HG02759 (cell line): ENCODE results near the gene CMPK1.
"Not testable (repeated sequence)": the region's sequence is repeated elsewhere in the genome, so short reads cannot be mapped to it uniquely, and the experiment has no call there.

Experiments
- ATAC-seq: cut with Tn5 transposase; IDR thresholded peaks from one replicate; pipeline ENCODE4 v1.9.1; 2021; ENCODE audit warnings: mild to moderate bottlenecking, moderate library complexity; ENCODE audit not compliant: unreplicated experiment

CMPK1 gene

GRCh38 chr1:47337350-47337749 is 3.8 kb downstream of the CMPK1 start:
- ATAC-seq: no peak

- no peak for ATAC-seq
These were observed 4.9 kb downstream of the CMPK1 start for GRCh38 chr1:47338249-47339077.

DNA sequence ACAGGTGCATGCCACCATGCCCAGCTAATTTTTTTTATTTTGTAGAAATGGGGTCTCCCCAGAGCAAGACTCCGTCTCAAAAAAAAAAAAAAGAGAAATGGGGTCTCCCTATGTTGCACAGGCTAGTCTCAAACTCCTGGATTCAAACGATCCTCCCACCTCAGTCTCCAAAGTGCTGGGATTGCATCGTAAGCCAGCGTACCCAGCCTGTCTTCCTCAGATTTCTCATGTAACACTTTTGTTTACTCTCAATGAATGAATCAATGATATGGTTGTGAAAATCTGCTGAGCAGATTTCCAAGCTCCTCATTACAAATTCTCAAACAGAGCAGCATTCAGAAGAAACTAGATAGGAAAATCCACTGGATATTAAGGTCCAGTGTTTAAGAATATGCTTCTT is 6.6 kb downstream of the CMPK1 start:
- no peak for ATAC-seq

DNA sequence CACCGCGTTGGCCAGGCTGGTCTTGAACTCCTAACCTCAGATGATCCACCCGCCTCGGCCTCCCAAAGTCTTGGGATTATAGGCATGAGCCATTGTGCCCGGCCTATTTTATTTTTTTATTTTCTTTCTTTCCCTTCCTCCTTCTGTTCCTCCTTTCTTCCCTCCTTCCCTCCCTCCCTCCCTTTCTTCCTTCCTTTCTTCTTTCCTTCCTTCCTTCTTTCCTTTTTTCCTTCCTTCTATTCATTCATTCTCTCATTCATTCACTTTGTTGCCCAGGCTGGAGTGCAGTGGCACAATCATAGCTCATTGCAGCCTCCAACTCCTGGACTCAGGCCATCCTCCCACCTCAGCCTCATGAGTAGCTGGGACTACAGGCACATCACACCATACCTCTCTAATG is 13.4 kb downstream of the CMPK1 start:
- ATAC-seq: not testable (repeated sequence)

DNA sequence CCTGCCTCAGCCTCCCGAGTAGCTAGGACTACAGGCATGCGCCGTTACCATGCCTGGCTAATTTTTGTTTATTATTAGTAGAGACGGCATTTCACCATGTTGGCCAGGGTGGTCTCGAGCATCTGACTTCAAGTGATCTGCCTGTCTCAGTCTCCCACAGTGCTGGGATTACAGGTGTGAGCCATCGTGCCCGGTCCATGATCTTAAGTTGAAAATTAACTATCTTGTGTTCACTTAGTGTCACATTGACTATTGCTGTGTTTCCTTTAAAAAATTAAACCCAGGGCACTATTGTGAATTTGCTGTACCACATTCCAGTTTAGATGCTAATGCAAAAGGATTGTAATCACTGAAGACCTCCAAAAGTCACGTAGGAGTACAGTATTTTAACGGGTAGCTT is 14.1 kb downstream of the CMPK1 start:
- ATAC-seq: no peak

DNA sequence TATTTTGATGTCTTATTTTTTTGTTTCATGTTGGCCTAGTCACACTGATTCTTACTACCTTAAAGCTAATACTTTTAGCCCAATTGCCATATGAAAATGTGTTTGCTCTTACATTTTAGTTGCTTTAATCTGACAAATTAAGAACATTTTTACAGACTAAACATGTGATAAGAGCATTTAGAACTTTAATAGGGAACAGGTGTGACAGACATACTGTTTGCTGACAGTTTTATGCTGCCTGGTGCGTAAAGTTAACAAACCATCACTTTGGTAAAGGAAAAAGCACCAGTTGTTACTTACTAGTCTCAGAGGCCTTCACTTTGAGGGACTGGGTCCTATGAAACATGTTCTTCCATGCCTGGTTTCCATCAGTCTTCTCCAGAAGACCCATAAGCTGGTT is 14.7 kb downstream of the CMPK1 start:
- ATAC-seq: no peak

- peak; percentile 85 for ATAC-seq
These were observed 17.7 kb downstream of the CMPK1 start for GRCh38 chr1:47351305-47351704.

DNA sequence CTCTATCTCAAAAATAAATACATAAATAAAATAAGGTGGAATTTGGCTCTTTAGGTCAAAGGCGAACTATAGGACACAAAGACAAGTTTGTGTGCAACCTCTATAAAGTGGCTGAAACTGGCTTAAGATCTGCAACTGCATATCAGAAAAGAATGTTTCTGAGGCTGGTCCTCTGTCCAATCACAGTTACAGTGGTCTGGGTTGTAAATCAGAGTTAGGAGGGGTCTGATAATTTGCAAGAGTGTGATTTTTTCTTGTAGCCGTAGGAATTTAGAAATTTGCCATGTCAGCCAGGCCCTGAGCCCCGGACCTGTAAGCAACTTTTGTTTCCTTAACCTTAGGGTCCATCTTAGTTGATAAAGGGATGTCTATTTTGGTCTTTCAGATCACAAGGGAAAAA is 27.8 kb downstream of the CMPK1 start:
- no peak for ATAC-seq

- no peak for ATAC-seq
These were observed 29.2 kb downstream of the CMPK1 start for GRCh38 chr1:47362828-47363227.

- ATAC-seq: no peak
These were observed 34.1 kb downstream of the CMPK1 start for GRCh38 chr1:47367651-47368050.

DNA sequence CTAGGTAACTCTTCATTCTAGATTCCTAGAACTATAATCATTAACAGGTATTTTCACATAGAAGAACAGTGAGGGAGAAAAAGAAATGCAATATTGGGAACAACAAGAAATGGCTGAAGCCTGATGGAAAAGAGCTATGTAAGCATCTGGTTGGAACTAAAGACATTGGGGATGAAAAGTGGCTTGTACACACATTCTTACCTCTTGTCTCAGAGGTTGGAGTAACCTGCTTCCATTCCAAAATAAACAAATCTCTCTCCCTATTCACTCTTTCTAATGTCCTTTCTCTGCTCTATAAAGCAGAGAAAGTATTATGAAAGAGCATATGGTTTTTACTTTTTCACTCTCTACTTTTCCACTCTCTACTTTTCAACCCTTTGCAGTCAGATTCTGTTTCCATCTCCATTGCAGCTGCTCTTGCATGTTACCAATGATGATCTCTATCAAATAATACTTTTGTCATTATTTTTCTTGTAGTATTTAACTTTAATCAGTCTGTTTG is 37.5 kb downstream of the CMPK1 start:
- ATAC-seq: no peak

DNA sequence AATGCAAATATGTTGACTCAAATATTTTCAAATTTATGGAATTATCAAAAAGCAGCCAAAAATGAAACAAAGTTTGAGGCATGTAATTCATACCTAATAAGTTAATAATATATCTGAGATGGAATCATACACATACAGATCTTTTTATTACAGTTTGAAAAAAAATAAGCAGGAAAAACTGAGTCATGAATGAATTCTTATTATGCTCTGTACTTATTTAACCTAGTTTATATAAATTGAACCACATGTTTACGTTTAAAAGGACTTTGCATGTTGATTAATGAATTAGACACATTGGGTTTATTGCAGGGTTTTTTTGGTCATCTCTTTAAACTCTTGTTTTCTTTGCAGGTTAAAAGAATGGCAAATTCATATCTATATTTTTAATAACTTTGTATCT is 40.9 kb downstream of the CMPK1 start:
- ATAC-seq: no peak

- ATAC-seq: no peak
These were observed 44.6 kb downstream of the CMPK1 start for GRCh38 chr1:47378147-47378546.

DNA sequence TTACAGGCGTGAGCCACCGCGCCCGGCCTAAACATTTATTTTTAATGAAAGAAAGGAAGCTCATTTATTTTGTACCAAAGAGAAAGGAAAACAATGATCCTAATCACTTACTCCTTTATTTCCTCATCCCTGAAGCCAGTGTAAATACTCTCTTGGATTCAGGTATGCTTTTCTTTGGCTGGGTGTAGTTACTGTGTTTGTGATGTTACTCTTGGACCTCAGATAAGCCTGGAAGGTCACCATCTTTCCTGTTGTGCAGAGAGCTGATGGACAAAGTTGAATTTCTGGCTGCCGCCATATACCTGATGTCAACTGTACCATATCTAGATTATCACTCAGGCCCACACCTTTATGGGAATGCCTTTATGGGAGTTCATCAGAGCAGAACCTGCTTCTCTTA is 47.1 kb downstream of the CMPK1 start:
- no peak for ATAC-seq

DNA sequence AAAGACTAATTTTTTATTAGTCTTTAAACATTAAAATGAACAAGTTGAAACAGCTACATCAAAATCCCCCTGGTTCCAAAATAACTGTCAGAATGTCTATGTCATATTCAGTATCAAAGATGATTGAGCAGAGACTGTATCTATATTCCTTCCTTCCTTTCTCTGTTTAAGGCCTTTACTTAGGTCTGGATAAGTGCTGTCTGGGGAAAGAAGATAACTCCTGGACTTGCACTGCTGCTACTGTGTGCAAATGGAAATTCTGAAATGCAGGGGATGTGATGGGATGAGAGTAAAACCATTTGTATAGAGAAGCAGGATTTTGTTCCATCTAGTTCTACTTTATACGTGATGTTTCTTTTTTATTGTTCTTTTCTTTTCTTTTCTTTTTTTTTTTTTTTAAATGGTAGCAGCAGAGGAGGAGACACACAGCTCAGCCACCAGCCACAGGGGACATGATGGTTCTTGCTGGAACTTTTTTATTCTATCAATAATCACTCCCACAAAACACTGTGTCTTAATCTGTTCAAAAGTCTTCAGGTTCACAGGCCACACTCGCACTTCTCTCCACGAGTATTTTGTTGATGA is 48.9 kb downstream of the CMPK1 start:
- no peak for ATAC-seq

DNA sequence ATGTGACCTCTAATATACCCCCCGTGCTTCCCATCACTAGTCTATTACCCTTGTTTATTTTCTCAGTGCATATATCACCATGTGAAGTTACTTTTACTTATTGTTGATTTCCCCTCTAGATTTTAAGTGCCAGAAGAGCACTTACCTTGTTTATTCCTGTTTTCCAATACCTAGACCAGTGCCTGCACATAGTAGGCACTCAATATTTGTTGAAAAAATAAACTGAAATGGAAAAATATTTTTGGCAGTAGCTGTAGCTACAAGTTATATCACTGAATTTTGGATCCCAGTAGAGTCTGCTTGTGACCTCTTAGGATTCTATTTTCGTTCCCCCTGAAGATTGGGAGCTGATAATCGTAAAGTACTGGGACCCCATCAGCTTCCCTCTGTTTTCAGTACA is 50.5 kb downstream of the CMPK1 start:
- ATAC-seq: no peak

GRCh38 chr1:47385020-47385419 is 51.4 kb downstream of the CMPK1 start:
- no peak for ATAC-seq

DNA sequence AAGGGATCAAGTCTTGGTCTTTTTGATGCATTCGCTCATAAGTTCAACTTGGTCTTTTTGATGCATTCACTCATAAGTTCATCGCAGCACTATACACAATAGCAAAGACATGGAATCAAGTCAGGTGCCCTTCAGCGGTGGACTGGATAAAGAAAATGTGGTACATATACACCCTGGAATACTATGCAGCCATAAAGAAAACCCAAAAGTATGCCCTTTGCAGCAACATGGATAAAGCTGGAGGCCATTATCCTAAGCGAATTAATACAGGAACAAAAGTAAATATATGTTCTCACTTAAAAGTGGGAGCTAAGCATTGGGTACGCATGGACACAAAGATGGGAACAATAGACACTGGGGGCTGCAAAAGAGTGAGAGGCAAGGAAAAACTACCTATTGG is 52.7 kb downstream of the CMPK1 start:
- no peak for ATAC-seq

GRCh38 chr1:47388030-47388890 is 54.7 kb downstream of the CMPK1 start:
- peak; percentile 29 for ATAC-seq

- ATAC-seq: peak; percentile 75
These were observed 55.3 kb downstream of the CMPK1 start for GRCh38 chr1:47388891-47389238.

GRCh38 chr1:47389731-47390130 is 56.1 kb downstream of the CMPK1 start:
- no peak for ATAC-seq

DNA sequence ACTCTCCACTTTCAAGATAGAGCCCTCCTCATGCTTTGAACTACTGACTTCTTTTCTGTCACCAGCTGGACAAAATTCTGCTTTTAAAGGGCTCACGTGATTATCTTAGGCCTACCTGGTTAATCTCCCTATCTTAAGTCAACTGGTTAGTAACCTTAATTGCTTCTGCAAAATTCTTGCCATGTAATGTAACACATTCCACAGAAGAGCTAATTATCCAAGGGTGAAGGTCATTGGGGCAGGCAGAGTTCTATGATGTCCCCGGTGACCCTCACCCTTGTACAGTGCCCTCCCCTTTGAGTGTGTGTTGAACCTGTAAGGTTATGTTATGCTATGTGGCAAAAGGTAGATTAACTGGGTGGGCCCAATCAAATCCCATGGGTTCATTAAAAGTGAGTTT is 57.3 kb downstream of the CMPK1 start:
- ATAC-seq: no peak
